ENCODE measurements around the gene FGR.

FGR gene

GRCh38 chr1:27615346-27616192 lies 19.4 kb downstream of the FGR start:
- DNase-seq = no peak

GRCh38 chr1:27614625-27615344 lies 20.2 kb downstream of the FGR start:
- DNase-seq = no peak

GRCh38 chr1:27614043-27614624 lies 20.9 kb downstream of the FGR start:
- DNase-seq = no peak

GRCh38 chr1:27612718-27613117 lies 22.3 kb downstream of the FGR start:
- no peak for DNase-seq

GRCh38 chr1:27611450-27611849 lies 23.5 kb downstream of the FGR start:
- DNase-seq = no peak

GRCh38 chr1:27609618-27610240 lies 25.3 kb downstream of the FGR start:
- no peak for DNase-seq

GRCh38 chr1:27609210-27609555 lies 25.8 kb downstream of the FGR start:
- DNase-seq = peak; percentile 61

- no peak for DNase-seq
Measured at GRCh38 chr1:27607239-27607804, 27.7 kb downstream of the FGR start.

- no peak for DNase-seq
Measured at GRCh38 chr1:27606708-27607238, 28.2 kb downstream of the FGR start.

GRCh38 chr1:27605796-27606707 lies 28.9 kb downstream of the FGR start:
- peak; percentile 85 for DNase-seq

GRCh38 chr1:27605300-27605766 lies 29.7 kb downstream of the FGR start:
- no peak for DNase-seq

- no peak for DNase-seq
Measured at GRCh38 chr1:27604579-27605299, 30.2 kb downstream of the FGR start.

GRCh38 chr1:27603681-27604578 lies 31.1 kb downstream of the FGR start, which contains the start of gene AHDC1:
AHDC1 (minus strand) TSS chr1:27604144; CDS start chr1:27552115, 52,029 bp downstream.
- peak; percentile 95 for DNase-seq

GRCh38 chr1:27603309-27603680 lies 31.7 kb downstream of the FGR start:
- DNase-seq = peak; percentile 72

GRCh38 chr1:27602462-27603308 lies 32.3 kb downstream of the FGR start:
- peak; percentile 60 for DNase-seq

GRCh38 chr1:27601771-27602461 lies 33.1 kb downstream of the FGR start:
- DNase-seq = no peak

- no peak for DNase-seq
Measured at GRCh38 chr1:27601321-27601770, 33.6 kb downstream of the FGR start.

Measured in activated CD8-positive, alpha-beta memory T cell treated with anti-CD3 and anti-CD28 coated beads for 24 hours (primary cell).